HCT116 (cell line): ENCODE results near the gene ENDOG. TPM values are rescaled to one million over a fixed set of nuclear protein-coding genes. Genes with fewer than 3 reads are reported as not detected.

Source experiments
- ATAC-seq: fragments of 200-7000 bp; cut with Tn5 transposase; 2 replicates; pipeline ENCODE4 v1.9.1; 2020; ENCODE audit warnings: mild to moderate bottlenecking, moderate library complexity
- BruUV-seq: library from RNA; stranded (reverse); fragments of 400-500 nt; replicated peaks from 2 replicates; lab custom pipeline; 2021; lab: Mats Ljungman, UMichigan
- CTCF ChIA-PET: fragments of 300-600 bp; sonication (Branson Sonifier 250); formaldehyde crosslinking; loops from one replicate; lab custom pipeline; 2021; ENCODE audit warnings: antibody characterized with exemption; lab: Charles Lee
- POLR2A ChIA-PET: fragments of 300-600, 350-600 bp; sonication (Branson Sonifier 250); formaldehyde crosslinking; loops from one replicate; lab custom pipeline; 2021; ENCODE audit warnings: antibody characterized with exemption; lab: Charles Lee
- RAD21 ChIA-PET, 2 experiments: fragments of 300-600 bp; sonication (Branson Sonifier 250); formaldehyde crosslinking; loops; one replicate each; lab custom pipeline; 2023; ENCODE audit warnings: low total read pairs in 2 of 2; ENCODE audit not compliant: uncharacterized antibody in 2 of 2, unreplicated experiment in 2 of 2, low non-redundant PET in 1 of 2; lab: Charles Lee
- DNase-seq: peaks from one replicate; pipeline ENCODE4 v3.0.0-alpha.2; 2010; ENCODE audit warnings: low read depth, low spot score
- H2AFZ ChIP-seq: fragments of 200-600 bp; shearing (Covaris generic), sonication (generic); 2 replicates; pipeline ENCODE4 v1.6.1; 2017; ENCODE audit warnings: low read depth, mixed run types, mixed read lengths, antibody characterized with exemption, low read length; ENCODE audit not compliant: poor library complexity, severe bottlenecking
- H3K27ac ChIP-seq: 2 replicates; pipeline ENCODE4 v1.5.1; 2012; ENCODE audit warnings: low read depth, low read length
- H3K27me3 ChIP-seq: fragments of 200-600 bp; sonication (generic); 2 replicates; pipeline ENCODE4 v1.6.1; 2016; ENCODE audit warnings: mixed run types, low read length, mixed read lengths; ENCODE audit not compliant: insufficient read depth
- H3K36me3 ChIP-seq, 2 experiments: fragments of 200-500 bp in 1 of 2; fragments of 200-600 bp in 1 of 2; sonication (Bioruptor generic) in 1 of 2; sonication (generic) in 1 of 2; 2 replicates each; pipeline versions ENCODE4 v1.5.1 to v1.6.1; 2014 to 2016; ENCODE audit warnings: low read length in 2 of 2, inconsistent platforms in 1 of 2, mixed read lengths in 1 of 2, mixed run types in 1 of 2; ENCODE audit not compliant: insufficient read depth in 2 of 2, control insufficient read depth in 1 of 2
- H3K4me1 ChIP-seq, 2 experiments: fragments of 200-600 bp in 1 of 2; sonication (generic) in 1 of 2; 2 replicates each; pipeline versions ENCODE4 v1.5.1 to v1.6.1; 2012 to 2017; ENCODE audit warnings: low read length in 2 of 2, inconsistent platforms in 1 of 2, mild to moderate bottlenecking in 1 of 2, mixed read lengths in 1 of 2, mixed run types in 1 of 2, moderate library complexity in 1 of 2; ENCODE audit not compliant: insufficient read depth in 2 of 2, control insufficient read depth in 1 of 2
- H3K4me2 ChIP-seq: fragments of 200-600 bp; sonication (generic); 2 replicates; pipeline ENCODE4 v1.6.1; 2017; ENCODE audit warnings: mixed run types, low read length, mixed read lengths
- H3K4me3 ChIP-seq, 2 experiments: fragments of 200-600 bp in 1 of 2; sonication (generic) in 1 of 2; replicated peaks in 1 of 2; 2 replicates each; pipeline ENCODE4 v1.5.1; 2011 to 2016; ENCODE audit warnings: low read length in 2 of 2, control low read depth in 1 of 2, low read depth in 1 of 2, mild to moderate bottlenecking in 1 of 2, mixed read lengths in 1 of 2, mixed run types in 1 of 2
- H3K79me2 ChIP-seq: fragments of 200-600 bp; sonication (generic); 2 replicates; pipeline ENCODE4 v1.6.1; 2017; ENCODE audit warnings: mild to moderate bottlenecking, mixed run types, low read length, moderate library complexity, mixed read lengths; ENCODE audit not compliant: insufficient read depth
- H3K9ac ChIP-seq: fragments of 200-600 bp; sonication (generic); 2 replicates; pipeline ENCODE4 v1.6.1; 2016; ENCODE audit warnings: low read length, mixed read lengths
- H3K9me2 ChIP-seq: fragments of 200-600 bp; sonication (generic), shearing (Covaris generic); 2 replicates; pipeline ENCODE4 v1.6.1; 2017; ENCODE audit warnings: mixed run types, mild to moderate bottlenecking, moderate library complexity; ENCODE audit not compliant: insufficient read depth
- H3K9me3 ChIP-seq, 2 experiments: fragments of 200-500 bp in 1 of 2; fragments of 200-600 bp in 1 of 2; sonication (Bioruptor generic) in 1 of 2; sonication (generic) in 1 of 2; 2 replicates each; pipeline ENCODE4 v1.6.1; 2014 to 2017; ENCODE audit warnings: low read length in 2 of 2, mixed read lengths in 2 of 2, inconsistent platforms in 1 of 2, low read depth in 1 of 2, mild to moderate bottlenecking in 1 of 2, mixed run types in 1 of 2, moderate library complexity in 1 of 2; ENCODE audit not compliant: control insufficient read depth in 1 of 2, insufficient read depth in 1 of 2
- H4K20me1 ChIP-seq: fragments of 200-600 bp; sonication (generic), shearing (Covaris generic); 2 replicates; pipeline ENCODE4 v1.6.1; 2017; ENCODE audit warnings: mixed run types, mild to moderate bottlenecking, moderate library complexity; ENCODE audit not compliant: insufficient read depth
- JUND ChIP-seq: IDR thresholded peaks from 2 replicates; pipeline ENCODE4 v1.6.1; 2012
- REST ChIP-seq: IDR thresholded peaks from 2 replicates; pipeline ENCODE4 v1.6.1; 2012; ENCODE audit warnings: low read depth
- intact Hi-C: fragments of 100-400 bp; cut with micrococcal nuclease; formaldehyde crosslinking; loops from 2 replicates; pipeline ENCODE4 v1.10.0; 2022
- total RNA-seq: library from RNA; stranded (reverse); gene quantifications from one replicate; pipeline ENCODE4 v1.2.1, GENCODE V29; 2021; ENCODE audit not compliant: unreplicated experiment
- TF ChIP-seq, protein P1 (sequence below): IDR thresholded peaks from 2 replicates; pipeline ENCODE4 v1.6.1; 2012

The ENDOG gene
- total RNA-seq, 1 experiment from 2014 or later: 27.2 TPM

DNA sequence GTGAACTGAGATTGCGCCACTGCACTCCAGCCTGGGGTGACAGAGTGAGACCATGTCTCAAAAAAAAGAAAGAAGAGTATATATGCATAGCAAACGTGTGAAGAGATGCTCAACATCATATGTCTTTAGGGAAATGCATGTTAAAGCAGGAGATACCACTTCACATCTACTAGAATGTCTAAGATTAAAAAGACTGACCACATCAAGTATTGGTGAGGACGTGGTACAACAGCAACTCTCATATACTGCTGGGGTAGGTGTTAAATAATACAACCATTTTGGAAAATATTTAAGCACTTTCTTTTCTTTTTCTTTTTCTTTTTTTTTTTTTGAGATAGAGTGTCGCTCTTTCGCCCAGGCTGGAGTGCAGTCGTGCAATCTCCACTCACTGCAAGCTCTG is 32.9 kb upstream of the ENDOG start:
- Histone ChIP-seq H3K27ac (no peak overlapping the region), H3K9me2 (no peaks in the 10 kb centered on the region), H3K27me3 (no peaks in the 10 kb centered on the region), H3K9me3 (peaks cover 2 to 4% of the 10 kb centered on the region in 2 experiments; a peak in 2 of 4 replicates), H3K4me2 (no peak overlapping the region), H3K4me1 (peaks cover 12 to 28% of the 10 kb centered on the region in 2 experiments; a peak in 3 of 4 replicates), H4K20me1 (no peaks in the 10 kb centered on the region), H3K4me3 (no peak overlapping the region), H3K9ac (no peak overlapping the region), H3K79me2 (peaks cover 14% of the 10 kb centered on the region), H2AFZ (no peak overlapping the region), H3K36me3 (peaks cover 0 to 3% of the 10 kb centered on the region in 2 experiments; a peak in 2 of 4 replicates)
- ChIA-PET RAD21 (no interaction called here), CTCF (no interaction called here), POLR2A (no interaction called here)
- ATAC-seq (no peak), DNase-seq (no peak)
- intact Hi-C loops: no loop called here
- BruUV-seq: no TSS peak
- TF ChIP-seq REST (no peak), JUND (no peak)
- TF ChIP-seq, protein P1, sequence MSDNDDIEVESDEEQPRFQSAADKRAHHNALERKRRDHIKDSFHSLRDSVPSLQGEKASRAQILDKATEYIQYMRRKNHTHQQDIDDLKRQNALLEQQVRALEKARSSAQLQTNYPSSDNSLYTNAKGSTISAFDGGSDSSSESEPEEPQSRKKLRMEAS: no peak
